Hematopoietic multipotent progenitor cell treated with erythropoietin and hydrocortisone succinate and interleukin-3 and kit ligand, for 17 days (in vitro differentiated cells): ENCODE data around the gene CSHL1.

Source experiments
- DNase-seq: peaks from one replicate; pipeline ENCODE4 v3.0.0-alpha.2; 2015; ENCODE audit warnings: low spot score

CSHL1 gene

DNA sequence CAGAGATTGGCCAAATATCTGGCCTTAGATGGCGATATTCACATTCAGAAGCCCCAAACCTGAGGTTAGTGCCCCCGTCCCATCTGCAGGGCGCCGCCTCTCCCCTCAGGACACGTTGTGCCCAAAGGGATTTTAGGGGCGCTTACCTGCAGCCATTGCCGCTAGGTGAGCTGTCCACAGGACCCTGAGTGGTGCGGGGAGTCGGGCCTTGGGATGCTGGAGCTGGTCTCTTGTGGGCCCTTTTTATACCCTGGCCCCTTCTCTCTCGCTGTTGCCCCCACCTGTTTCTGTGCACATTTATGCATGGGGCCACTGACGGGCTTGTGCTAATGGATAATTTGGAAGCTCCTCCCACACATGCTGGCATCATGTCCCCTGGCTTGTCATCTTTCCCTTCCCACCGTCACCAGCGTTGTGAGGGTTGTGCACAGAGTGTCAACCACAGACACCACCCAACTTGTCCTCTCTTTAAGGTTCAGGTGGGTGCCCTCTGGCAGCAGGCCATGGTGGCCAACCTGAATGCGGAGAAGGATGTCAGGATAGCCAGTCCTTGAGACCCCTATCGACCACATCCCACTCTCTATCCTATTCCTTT is at the start of gene CSHL1:
Gene CSHL1 (minus strand): TSS at position 218 of the 595 bp plus-strand sequence. CDS start 62 bp downstream, at position 156.
- no peak for DNase-seq

DNA sequence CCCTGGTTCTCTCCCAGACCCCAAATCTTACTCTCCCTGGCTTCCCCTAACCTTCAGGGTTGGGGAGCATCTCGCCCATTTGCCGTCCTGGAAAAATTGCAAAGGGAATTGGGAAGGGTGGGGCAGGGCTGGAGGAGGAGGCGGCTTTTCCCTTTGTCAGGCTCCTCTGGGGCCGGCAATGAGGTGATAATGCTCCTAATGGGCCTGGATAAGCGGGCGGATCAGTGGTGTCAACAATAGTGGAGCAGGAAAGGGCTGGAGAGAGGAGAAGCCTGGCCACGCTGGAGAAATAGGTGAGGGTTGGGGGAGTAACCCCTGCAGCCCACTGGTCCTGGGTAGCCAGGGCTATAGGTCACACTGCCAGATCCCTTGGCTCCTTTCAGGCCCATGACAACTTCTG is 49.4 kb upstream of the CSHL1 start:
- no peak for DNase-seq

DNA sequence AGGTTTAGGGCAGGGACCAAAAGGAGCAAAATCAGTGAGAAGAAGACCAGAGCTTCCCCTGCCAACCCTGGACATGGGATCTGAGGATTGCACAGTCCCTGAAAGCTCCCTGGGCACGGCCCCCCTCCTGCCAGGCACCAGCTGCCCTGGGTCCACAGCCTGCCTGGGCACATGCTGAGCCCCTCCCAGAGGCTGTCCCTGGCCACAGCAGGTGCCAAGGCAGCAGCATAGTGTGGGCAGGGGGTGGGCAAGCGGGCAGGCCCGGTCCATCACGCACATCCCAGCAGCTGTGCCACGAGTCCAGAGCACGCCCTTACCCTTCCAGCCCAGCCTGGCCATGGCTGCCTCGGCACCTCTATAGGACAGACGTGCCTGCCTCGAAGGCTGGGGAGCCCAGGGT is 48.9 kb upstream of the CSHL1 start:
- no peak for DNase-seq

DNA sequence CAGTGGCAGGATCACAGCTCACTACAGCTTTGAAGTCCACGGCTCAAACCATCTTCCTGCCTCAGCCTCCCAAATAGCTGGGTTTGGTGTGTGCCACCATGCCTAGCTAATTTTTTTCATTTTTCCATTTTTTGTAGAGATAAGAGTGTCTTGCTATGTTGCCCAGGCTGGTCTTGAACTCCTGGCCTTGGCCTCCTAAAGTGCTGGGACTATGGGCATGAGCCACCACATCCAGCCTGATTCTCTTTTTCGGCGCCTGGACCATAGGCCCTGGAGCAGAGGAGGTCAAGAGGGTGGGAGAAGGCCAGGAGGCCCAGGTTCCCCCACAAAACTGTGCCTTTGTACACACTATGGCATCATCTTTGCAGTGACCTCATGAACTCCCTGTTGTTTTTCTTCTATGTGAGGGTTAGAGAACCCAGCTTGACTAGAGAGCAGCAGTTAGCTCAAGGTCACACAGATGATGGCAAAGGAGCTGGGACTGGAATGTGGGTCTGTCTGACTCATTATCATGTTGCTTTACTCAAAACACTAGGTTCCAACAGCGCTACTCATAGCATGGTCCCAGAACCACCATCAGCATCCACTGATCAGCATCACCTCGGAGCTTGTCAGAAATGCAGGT is 45.4 kb upstream of the CSHL1 start:
- DNase-seq = no peak

- DNase-seq = no peak
Observed at GRCh38 chr17:63955791-63956190, 44.7 kb upstream of the CSHL1 start.

- DNase-seq = no peak
Observed at GRCh38 chr17:63955232-63955631, 44.2 kb upstream of the CSHL1 start.

- no peak for DNase-seq
Observed at GRCh38 chr17:63954402-63955063, 43.5 kb upstream of the CSHL1 start.

DNA sequence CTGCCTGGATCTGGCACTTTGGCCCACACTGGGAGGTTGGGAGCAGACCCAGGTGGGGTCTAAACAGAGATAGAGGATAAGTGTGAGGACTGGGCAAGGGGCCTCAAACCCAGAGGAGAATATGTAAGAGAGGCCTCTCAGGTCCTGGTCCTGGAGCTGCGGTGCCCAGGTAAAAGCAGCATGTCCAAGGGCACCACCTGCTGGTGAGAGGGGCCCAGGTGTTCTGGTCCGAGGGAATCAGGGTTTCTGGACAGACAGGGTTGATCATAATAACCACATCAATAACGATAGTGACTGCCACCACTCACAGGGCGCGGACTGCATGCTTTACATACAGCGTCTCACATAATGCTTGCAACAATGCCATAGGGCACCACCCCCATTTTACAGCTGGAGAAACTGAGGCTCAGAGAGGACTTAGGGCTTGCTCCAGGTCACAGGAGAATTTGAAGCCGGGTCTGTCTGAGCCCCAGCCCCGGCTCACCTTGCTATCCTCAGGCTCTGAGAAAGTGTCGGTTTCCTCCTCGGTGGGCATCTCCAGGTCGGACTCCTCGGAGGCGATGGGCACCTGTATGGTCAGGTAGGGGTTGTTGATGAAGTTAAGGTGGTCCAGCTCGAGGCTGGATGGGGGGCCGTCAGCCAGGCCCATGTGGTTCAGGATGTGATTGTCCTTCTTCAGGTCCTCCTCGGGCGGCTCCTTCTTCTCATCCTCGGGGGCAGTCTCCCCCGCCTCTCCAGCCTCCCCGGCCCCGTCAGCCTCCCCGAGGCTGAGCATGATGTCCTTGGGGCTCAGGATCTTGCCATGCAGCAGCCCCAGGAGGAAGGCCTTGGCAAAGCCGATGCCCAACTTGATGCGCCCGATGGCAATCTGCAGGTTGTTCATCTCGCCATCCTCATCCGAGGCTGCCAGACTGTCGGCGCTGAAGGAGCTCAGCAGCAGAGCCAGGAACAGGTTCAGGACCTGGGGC is 40.2 kb upstream of the CSHL1 start:
- DNase-seq = peak; percentile 9

GRCh38 chr17:63949576-63950250 is 38.7 kb upstream of the CSHL1 start:
- DNase-seq = no peak

DNA sequence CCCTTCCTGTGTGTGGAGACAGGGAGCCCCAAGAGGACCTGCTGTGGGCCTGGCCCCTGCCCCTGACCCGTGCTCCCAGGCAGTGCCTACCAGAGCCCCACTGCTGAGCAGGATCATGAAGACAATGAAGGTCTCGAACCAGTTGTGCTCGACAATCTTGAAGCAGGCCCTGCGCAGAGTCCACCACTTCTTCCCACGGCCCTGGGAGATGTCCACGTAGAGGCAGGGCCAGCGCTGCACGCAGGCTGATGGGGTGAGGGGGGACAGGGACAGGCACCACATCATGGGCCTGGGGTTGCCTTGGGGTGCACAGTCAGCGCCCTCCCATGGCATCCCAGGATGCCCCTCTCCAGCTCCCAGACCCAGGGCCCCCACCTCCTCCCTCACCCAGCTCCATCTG is 37.5 kb upstream of the CSHL1 start:
- DNase-seq = no peak

- no peak for DNase-seq
Observed at GRCh38 chr17:63947711-63948330, 36.8 kb upstream of the CSHL1 start.

DNA sequence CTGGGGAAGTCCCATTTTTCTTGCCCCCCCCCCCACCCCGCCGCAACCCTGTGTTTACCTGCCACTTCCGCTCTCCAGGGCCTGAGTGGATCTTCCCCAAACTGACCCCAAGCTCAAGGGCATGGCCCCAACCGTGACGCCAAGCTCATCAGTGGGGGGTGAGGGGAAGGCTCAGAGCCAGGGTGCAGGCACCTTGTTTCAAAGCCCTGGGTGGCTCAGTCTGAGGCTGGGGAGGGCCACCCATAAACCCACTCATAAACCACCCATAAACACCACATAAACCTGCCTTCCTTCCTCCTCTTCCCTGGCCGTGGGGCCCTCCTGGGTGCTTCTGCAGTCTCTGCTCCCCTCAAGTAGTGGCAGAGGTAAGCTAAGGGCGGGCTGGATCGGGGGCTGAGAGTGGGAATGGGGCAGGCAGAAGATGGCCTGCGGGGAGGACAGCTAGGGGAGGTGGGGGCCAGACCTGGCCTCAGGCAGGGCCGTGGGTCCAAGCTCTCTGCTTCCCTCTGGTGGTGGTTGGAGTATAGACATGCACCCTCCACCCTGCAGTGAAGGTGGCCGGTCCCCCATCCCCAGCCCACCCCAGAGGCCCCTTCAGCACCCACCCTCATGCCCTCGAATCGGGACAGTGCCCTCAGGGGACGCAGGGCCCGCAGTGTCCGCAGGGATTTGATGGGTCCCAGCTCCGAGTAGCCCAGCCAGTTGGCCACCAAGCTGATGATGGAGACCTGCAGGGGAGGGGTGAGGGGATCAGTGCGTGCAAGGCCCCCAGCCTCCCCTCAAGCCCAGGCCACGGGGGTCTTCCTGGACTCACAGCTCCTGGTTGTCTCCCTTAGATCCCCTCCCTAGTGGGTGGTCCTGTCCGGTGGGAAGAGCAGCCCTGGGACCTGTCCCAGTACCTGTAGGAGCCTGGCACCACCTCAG is 35.6 kb upstream of the CSHL1 start:
- peak; percentile 55 for DNase-seq

DNA sequence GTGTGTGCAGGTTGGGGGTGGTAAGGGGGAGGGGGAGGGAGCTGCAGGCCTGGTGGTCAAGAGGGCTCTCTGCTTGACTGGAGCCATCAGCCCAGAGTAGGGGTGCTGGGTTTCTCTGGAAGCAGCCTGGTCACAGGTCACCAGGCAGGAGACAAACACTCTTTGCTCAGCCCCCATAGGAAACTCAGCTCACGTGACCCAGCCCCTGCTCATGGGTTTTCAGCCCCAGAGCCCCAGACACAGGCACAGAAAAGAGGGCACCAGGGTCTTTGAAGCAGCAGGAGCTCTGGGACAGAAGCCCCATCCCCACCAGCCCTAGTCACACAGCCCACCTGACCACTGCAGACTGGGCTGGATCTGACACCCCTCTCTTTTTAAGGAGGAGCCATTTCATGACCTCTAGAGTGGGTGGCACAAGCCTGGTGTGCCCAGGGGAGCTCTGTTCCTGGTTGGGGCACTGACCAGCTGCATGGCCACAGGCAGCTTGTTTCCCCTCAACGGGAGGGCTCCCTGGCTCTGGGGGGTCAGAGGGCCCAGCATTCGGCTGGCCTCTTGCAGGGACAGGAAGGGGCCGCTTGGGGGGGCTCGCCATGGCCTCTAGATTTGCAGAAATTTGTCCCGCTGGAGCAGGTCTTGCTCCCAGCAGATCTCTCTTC is 34.9 kb upstream of the CSHL1 start:
- no peak for DNase-seq

GRCh38 chr17:63944736-63945499 is 33.9 kb upstream of the CSHL1 start:
- DNase-seq = no peak

DNA sequence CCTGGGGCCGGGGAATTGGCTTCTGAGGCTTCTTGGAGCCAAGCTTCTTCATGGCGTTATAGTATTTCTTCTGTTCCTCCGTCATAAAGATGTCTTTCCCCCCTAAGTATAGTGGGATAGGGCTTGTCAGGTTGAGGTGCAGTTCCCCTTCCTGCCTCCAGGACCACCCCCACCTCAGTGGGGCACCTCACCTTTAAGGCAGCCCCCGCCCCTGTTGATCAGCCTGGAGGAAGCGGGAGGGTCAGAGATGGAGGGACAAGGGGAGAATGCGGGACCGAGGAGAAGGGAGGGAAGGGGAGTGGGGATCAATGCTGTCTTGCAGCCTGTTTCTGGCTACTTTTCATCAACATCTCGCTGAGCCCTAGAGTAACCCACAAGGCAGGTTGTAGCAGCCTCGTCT is 32.7 kb upstream of the CSHL1 start:
- DNase-seq = no peak

DNA sequence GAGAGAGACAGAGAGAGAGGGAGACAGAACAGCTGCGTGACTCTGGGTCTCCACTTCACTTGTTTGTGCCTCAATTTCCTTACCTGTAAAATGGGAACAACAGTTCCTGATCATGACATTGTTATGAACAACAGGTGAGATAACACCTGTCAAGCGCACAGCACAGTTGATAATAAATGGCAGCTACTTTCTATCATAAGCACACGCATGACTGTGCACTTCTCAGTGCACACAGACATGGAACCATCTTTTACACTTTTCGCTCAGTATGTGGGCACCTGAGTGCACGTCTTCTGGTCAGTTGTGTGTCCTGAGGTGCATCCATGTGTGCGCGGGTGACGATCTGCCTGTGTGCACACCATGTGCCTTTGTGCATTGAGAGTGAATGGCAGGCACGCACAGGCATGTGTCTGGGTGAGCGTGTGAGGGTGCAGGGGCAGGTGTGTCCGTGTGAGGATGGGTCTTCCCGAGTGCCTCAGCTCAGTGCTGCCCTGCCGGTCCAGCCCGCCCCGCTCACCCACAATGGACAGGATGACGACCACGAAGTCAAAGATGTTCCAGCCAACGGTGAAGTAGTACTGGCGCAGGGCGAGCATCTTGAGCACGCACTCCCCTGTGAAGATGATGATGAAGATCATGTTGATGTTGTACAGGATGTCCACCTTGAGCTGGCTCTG is 31.4 kb upstream of the CSHL1 start:
- DNase-seq = no peak

DNA sequence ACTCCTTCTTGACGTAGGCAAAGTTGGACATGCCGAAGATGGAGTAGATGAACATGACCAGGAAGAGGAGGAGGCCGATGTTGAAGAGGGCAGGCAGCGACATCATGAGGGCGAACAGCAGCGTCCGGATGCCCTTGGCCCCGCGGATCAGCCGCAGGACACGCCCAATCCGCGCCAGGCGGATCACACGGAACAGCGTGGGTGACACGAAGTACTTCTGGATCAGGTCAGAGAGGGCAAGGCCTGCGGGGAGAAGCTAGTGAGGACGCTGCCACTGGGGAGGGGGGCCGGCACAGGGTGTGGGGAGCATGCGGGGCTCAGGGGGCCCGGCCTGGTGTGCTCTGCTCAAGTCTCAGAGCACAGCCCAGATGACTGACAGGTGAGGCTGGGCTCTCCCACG is 30.7 kb upstream of the CSHL1 start:
- no peak for DNase-seq

DNA sequence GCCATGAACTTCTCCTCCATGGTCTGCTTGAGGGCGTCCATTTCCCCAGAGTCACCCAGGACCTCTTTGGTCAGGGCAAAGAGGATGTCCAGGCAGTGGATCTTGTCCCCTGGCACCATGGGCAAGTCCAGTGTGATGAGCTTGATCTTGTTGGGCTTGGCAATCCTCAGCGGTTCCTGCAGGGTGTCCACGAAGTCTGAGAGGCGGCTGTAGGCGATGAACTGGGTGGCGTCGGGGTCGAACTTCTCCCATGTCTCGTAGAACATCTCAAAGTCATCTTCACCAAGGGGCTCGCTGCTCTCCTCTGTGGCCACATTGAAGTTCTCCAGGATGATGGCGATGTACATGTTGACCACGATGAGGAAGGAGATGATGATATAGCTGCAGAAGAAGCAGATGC is 30.1 kb upstream of the CSHL1 start:
- no peak for DNase-seq
